ENCODE results near the gene WASHC3. TPM values are rescaled to one million over a fixed set of nuclear protein-coding genes. Genes with fewer than 3 reads are reported as not detected.
"Not testable (repeated sequence)": the region's sequence is repeated elsewhere in the genome, so short reads cannot be mapped to it uniquely, and the experiment has no call there.

The WASHC3 gene
- total RNA-seq, 1 donor from 2014 or later, result 19.5 TPM

DNA sequence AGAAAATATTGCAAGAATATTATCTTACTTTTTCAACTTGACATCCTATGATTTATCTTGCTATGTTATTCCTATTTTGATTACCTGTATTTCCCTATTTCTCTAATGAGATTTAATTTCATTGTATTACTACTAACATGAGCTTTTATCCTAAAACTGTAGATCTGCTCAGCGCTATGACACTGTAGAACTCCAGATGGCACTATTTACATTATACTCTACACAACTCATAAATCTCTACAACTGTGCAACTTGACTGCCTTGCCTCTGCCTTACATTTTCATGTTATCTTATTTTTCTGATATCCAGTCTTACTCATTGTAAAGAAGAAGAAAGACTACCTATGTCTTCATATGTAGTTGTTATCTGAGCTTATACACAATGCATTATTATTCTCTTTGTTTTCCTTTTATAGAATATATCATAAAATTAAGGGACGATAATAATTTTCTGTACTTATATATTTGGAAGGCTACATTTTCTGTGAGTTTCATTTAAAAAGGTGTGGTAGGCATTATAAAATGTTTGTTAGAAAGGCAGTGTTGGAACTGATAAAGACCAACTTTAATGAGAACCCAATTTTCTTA is 34.0 kb upstream of the WASHC3 start:
- Mint-ChIP-seq H3K4me1 (no peaks in the 10 kb centered on the region), H3K4me3 (no peak overlapping the region), H3K9me3 (no peaks in the 10 kb centered on the region), H3K27me3 (ENCODE audit: low read depth) (no peaks in the 10 kb centered on the region), H3K36me3 (ENCODE audit: low read depth) (peaks cover 6% of the 10 kb centered on the region), H3K27ac (ENCODE audit: unreplicated experiment) (no peak overlapping the region)
- TF ChIP-seq, protein P1, sequence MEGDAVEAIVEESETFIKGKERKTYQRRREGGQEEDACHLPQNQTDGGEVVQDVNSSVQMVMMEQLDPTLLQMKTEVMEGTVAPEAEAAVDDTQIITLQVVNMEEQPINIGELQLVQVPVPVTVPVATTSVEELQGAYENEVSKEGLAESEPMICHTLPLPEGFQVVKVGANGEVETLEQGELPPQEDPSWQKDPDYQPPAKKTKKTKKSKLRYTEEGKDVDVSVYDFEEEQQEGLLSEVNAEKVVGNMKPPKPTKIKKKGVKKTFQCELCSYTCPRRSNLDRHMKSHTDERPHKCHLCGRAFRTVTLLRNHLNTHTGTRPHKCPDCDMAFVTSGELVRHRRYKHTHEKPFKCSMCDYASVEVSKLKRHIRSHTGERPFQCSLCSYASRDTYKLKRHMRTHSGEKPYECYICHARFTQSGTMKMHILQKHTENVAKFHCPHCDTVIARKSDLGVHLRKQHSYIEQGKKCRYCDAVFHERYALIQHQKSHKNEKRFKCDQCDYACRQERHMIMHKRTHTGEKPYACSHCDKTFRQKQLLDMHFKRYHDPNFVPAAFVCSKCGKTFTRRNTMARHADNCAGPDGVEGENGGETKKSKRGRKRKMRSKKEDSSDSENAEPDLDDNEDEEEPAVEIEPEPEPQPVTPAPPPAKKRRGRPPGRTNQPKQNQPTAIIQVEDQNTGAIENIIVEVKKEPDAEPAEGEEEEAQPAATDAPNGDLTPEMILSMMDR (conservative IDR thresholded peaks at IDR 0.05), result peak; percentile 71
- DNase-seq (ENCODE audit: low read depth, low spot score), result no peak

DNA sequence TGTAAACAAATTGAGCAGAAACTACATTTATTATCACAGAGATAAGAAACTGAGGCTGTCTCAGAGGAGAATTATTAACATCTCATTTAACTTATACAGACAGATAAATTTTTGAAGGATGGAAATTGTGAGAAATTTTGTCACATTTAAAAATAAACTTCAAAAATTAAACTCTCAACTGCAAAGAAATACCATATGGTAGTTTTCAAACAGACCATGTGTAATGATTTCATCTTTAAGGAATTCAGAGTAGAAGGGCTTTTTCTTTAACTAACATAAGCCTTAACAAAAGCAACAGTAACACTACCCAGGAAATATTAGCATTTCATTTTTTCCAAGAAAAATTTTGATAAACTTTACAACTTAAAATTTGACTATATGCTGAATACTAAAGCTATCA is 31.5 kb upstream of the WASHC3 start:
- no peaks in the 10 kb centered on the region for H3K4me1 Mint-ChIP-seq
- TF ChIP-seq, protein P1 (conservative IDR thresholded peaks at IDR 0.05), result no peak
- H3K4me3 Mint-ChIP-seq, result no peak overlapping the region
- H3K27me3 Mint-ChIP-seq (ENCODE audit: low read depth), result no peaks in the 10 kb centered on the region
- H3K36me3 Mint-ChIP-seq (ENCODE audit: low read depth), result peaks cover 10% of the 10 kb centered on the region
- peaks cover 5% of the 10 kb centered on the region for H3K9me3 Mint-ChIP-seq
- DNase-seq (ENCODE audit: low read depth, low spot score), result no peak
- H3K27ac Mint-ChIP-seq (ENCODE audit: unreplicated experiment), result no peak overlapping the region

DNA sequence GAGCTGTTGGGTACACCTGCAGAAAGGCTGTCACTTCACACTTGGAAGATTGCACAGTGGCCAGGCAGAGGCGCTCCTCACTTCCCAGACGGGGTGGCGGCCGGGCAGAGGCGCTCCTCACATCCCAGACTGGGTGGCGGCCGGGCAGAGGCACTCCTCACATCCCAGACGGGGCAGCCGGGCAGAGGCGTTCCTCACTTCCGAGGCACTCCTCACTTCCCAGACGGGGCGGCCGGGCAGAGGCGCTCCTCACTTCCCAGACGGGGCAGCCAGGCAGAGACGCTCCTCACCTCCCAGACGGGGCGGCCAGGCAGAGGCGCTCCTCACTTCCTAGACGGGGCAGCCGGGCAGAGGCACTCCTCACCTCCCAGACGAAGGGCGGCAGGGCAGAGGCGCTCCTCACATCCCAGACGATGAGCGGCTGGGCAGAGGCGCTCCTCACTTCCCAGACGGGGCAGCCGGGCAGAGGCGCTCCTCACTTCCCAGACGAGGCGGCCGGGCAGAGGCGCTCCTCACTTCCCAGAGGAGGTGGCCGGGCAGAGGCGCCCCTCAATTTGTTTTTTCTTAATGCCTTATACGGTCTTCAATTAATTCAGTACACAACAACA is 27.5 kb upstream of the WASHC3 start:
- H3K27ac Mint-ChIP-seq (ENCODE audit: unreplicated experiment); H3K9me3 Mint-ChIP-seq; H3K27me3 Mint-ChIP-seq (ENCODE audit: low read depth); H3K4me1 Mint-ChIP-seq; DNase-seq (ENCODE audit: low read depth, low spot score); H3K4me3 Mint-ChIP-seq: not testable (repeated sequence)
- peaks cover 15% of the 10 kb centered on the region for H3K36me3 Mint-ChIP-seq (ENCODE audit: low read depth)

DNA sequence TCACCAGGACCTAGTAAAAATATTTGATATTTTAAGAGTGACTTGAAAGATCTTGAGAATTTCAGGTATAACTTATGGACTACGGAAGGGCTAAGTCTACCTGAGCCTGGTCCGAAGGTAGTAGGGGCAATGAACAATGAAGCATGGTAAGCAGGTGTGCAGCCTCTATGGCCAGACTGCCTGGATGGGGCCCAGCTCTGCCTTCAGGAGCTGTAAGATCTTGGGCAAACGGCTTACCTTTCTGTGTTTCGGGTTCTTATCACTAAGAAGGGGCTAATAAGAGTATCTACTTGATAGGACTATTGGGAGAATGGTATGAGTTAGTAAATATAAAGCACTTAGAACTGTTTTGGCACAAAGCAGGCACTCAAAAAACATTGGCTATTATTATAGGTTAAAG is 19.1 kb upstream of the WASHC3 start:
- Mint-ChIP-seq H3K4me3 (no peak overlapping the region), H3K27me3 (ENCODE audit: low read depth) (no peaks in the 10 kb centered on the region), H3K36me3 (ENCODE audit: low read depth) (peaks cover 9% of the 10 kb centered on the region), H3K4me1 (no peaks in the 10 kb centered on the region), H3K9me3 (no peaks in the 10 kb centered on the region), H3K27ac (ENCODE audit: unreplicated experiment) (no peak overlapping the region)
- TF ChIP-seq, protein P1 (conservative IDR thresholded peaks at IDR 0.05), result no peak
- DNase-seq (ENCODE audit: low read depth, low spot score), result no peak

DNA sequence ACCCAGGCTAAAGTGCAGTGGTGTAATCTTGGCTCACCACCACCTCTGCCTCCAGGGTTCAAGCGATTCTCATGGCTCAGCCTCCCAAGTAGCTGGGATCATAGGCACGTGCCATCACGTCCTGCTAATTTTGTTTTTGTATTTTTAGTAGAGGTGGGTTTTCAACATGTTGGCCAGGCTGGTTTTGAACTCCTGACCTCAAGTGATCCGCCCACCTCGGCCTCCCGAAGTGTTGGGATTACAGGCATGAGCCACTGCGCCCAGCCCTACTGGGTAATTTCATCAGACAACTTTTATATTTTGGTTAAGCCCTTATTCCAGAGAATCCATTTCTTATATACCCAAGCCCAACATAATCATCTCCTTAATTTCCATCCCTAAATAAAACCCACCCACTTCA is 10.3 kb upstream of the WASHC3 start:
- not testable (repeated sequence) for H3K9me3 Mint-ChIP-seq; H3K27me3 Mint-ChIP-seq (ENCODE audit: low read depth); H3K4me3 Mint-ChIP-seq; H3K27ac Mint-ChIP-seq (ENCODE audit: unreplicated experiment); DNase-seq (ENCODE audit: low read depth, low spot score); H3K36me3 Mint-ChIP-seq (ENCODE audit: low read depth); H3K4me1 Mint-ChIP-seq

DNA sequence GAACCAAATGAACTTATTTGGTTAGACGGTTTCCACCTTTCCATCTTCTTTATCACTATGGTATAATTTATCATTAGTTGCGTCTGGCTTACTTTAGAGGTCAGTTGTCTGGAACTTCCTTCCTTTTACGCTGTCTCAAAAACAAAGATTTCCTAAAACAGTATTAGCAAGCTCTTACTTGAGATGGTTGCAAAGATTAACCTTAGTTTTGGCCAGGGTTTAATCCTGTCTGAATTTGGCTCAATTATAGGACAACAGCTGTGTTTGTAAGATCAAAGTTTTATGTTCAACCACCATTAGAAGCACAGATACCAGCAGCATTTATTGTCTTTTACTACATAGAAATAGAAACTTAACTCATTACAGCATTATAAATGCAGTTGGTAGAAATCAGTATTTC is 7.9 kb upstream of the WASHC3 start:
- Mint-ChIP-seq H3K4me1 (no peaks in the 10 kb centered on the region), H3K4me3 (no peak overlapping the region), H3K9me3 (no peaks in the 10 kb centered on the region), H3K27ac (ENCODE audit: unreplicated experiment) (no peak overlapping the region), H3K36me3 (ENCODE audit: low read depth) (no peaks in the 10 kb centered on the region), H3K27me3 (ENCODE audit: low read depth) (no peaks in the 10 kb centered on the region)
- DNase-seq (ENCODE audit: low read depth, low spot score), result no peak
- TF ChIP-seq, protein P1 (conservative IDR thresholded peaks at IDR 0.05), result no peak
